ENCODE results near the gene DDX3X. TPM values are rescaled to one million over a fixed set of nuclear protein-coding genes. Genes with fewer than 3 reads are reported as not detected.

The DDX3X gene
- total and polyA plus RNA-seq, 9 of the 15 experiments (the other 6 are each of a cell fraction or from before 2014, with no cell fraction given) = 51.3 to 232 (median 138) TPM

- TF ChIP-seq PHB2 (IDR thresholded peaks at IDR 0.05; ENCODE audit: low read depth) = no peak
- TF ChIP-seq ATF7 (IDR thresholded peaks at IDR 0.05) = no peak
- no peak for TF ChIP-seq NFIX (CRISPR knock-in tag; IDR thresholded peaks at IDR 0.05; ENCODE audit: low read depth)
- no peak for TF ChIP-seq FUS (optimal IDR thresholded peaks at IDR 0.05; ENCODE audit: low read depth, low read length)
- no peak for TF ChIP-seq HDAC1 (IDR thresholded peaks at IDR 0.05)
- no peak for TF ChIP-seq ZNF324 (CRISPR knock-in tag; IDR thresholded peaks at IDR 0.05)
- TF ChIP-seq HMG20B (CRISPR knock-in tag; IDR thresholded peaks at IDR 0.05) = 0 out of 2 replicates have a peak, but pooled peaks have one; percentile 33
- TF ChIP-seq L3MBTL2 (IDR thresholded peaks at IDR 0.05) = 0 out of 2 replicates have a peak, but pooled peaks have one; percentile 10
- no peak for TF ChIP-seq FOS (IDR thresholded peaks at IDR 0.05; ENCODE audit: extremely low read depth, insufficient read length)
- no peak for TF ChIP-seq MAFG (tag; conservative IDR thresholded peaks at IDR 0.05)
- no peak for TF ChIP-seq ZBTB17 (CRISPR knock-in tag; IDR thresholded peaks at IDR 0.05)
- TF ChIP-seq SMAD3 (CRISPR knock-in tag; conservative IDR thresholded peaks at IDR 0.05) = 0 out of 2 replicates have a peak, but pooled peaks have one; percentile 31
- no peak for TF ChIP-seq HMGXB4 (CRISPR knock-in tag; IDR thresholded peaks at IDR 0.05)
- no peak for TF ChIP-seq OTX1 (CRISPR knock-in tag; IDR thresholded peaks at IDR 0.05)
- no peak for TF ChIP-seq ARNT (IDR thresholded peaks at IDR 0.05)
- peak; percentile 61 for TF ChIP-seq RBM22 (IDR thresholded peaks at IDR 0.05; ENCODE audit: low read depth, low read length, poor library complexity, severe bottlenecking)
- no peak for TF ChIP-seq CBFB (CRISPR knock-in tag; IDR thresholded peaks at IDR 0.05)
- 0 out of 2 replicates have a peak, but pooled peaks have one; percentile 30 for TF ChIP-seq RNF219 (CRISPR knock-in tag; IDR thresholded peaks at IDR 0.05)
- TF ChIP-seq SOX6 (IDR thresholded peaks at IDR 0.05) = no peak
- TF ChIP-seq BRF2 (IDR thresholded peaks at IDR 0.05; ENCODE audit: borderline replicate concordance, insufficient read depth, insufficient read length) = no peak
- TF ChIP-seq SIN3A (IDR thresholded peaks at IDR 0.05; ENCODE audit: borderline replicate concordance in 2 of 2, control insufficient read depth in 1 of 2, low read depth in 2 of 2, low read length in 2 of 2) = peak in 1 of 2 experiments; percentile 71; a peak in 2 of 4 replicates
- no peak for TF ChIP-seq NCOA4 (IDR thresholded peaks at IDR 0.05; ENCODE audit: partially characterized antibody)
- no peak for TF ChIP-seq ZNF165 (CRISPR knock-in tag; IDR thresholded peaks at IDR 0.05; ENCODE audit: borderline replicate concordance)
- TF ChIP-seq HIVEP1 (CRISPR knock-in tag; IDR thresholded peaks at IDR 0.05) = no peak
- TF ChIP-seq TEAD2 (tag; IDR thresholded peaks at IDR 0.05) = no peak
- TF ChIP-seq ZC3H11A (IDR thresholded peaks at IDR 0.05; ENCODE audit: low read depth, low read length) = no peak
Measured at GRCh38 chrX:41350150-41350975, 16.4 kb downstream of the DDX3X start (continued).
